ENCODE results near the gene RIGI.
"Not testable (repeated sequence)": the region's sequence is repeated elsewhere in the genome, so short reads cannot be mapped to it uniquely, and the experiment has no call there.

The RIGI gene

DNA sequence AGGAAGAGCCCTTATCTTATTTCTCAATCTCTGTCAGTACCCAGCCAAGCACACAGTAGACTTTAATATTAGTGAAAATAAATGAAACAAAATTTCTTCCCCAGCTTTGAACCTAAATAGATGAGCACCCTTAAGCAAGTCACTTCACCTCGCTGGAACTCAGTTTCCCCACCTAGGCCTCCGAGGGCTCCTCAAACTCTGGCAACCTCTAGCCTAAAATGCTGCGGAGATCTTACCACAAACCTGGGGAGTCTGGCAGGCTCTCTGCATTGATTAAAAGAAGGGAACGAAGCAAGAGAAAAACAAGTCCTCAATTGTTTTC is 326 bp downstream of the RIGI start:
- no peak for DNase-seq

DNA sequence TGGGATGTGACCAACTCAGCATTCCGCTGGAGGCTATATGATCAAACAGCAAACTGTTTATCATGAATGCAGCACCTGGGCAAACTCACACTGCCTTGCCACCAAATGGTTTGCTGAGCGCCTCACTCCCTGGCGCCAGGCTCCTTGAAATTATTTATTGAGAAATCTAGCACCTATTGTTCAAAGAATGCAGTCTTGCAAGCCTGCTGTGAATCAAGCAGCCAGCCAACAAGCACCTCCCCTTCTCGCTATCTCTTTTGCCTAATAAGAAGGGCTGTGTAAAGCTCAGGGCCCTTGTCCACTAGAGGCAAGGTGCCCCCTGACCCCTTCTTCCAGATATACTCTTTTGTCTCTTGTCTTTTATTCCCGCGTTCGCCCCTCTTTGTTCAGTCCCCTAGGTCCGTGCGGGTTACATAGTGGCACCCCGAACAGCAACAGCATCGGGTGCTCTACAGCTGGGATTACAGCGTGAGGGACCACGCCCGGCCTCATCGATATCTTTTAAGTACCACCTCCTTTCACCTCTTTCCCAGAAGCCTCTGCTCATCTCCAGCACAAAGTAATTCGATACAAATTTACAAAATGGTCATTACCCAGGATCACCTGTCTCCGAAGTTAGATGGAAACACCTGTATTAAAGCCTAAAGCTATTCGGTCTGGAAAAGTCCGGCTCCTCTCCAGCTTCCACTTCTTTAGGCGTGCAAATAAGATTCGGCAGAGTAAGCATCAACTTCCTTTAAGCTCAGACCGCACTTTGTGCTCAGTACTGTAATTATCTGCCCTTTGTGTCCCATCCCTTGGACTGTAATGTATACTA is 896 bp downstream of the RIGI start:
- no peak for DNase-seq

DNA sequence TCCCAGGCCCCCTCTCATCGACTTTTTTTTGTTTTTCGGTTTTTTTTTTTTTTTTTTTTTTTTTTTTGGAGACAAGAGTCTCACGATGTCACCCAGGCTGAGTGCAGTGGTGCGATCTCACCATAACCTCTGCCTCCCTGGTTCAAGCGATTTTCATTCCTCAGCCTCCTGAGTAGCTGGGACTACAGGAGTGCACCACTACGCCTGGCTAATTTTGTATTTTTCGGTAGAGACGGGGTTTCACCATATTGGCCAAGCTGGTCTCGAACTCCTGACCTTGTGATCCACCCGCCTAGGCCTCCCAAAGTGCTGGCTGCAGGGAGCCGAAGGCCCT is 1.5 kb downstream of the RIGI start:
- not testable (repeated sequence) for DNase-seq

DNA sequence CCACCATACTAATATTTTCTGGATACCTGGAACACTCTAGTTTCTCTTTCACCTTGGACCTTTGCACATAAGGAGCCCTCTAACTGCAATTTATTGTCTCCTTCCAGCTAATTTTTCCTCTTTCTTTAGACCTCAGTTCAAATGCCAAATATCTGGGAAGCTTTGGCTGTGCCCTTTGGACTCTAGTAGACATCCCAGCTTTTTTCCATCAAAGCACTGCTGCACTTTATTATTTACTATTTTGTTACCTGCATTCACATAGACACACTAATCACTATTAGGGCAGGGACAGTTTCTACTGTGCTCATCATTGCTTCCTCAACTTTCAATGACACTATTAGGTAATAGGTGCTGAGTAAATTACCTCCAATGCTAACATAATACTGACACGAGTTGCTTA is 2.1 kb downstream of the RIGI start:
- no peak for DNase-seq

DNA sequence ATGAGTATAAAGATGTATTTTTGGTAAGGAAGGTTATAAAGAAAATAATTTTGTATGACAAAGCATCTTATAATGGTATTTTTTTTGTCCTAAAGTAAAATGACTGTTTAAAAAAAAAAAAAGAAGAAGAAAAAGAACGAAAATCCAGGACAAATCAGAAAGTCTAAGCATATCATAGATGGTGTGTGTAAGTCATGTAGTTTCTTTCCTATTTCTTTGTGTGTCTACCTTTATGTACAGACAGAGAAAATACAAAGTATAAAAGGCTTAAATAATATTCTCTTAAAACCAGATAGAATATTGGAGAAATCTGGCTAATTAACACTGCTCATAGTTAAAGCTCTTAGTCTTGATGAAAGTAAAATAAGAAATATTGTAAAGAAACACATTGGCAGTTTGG is 7.7 kb downstream of the RIGI start:
- DNase-seq, result no peak

DNA sequence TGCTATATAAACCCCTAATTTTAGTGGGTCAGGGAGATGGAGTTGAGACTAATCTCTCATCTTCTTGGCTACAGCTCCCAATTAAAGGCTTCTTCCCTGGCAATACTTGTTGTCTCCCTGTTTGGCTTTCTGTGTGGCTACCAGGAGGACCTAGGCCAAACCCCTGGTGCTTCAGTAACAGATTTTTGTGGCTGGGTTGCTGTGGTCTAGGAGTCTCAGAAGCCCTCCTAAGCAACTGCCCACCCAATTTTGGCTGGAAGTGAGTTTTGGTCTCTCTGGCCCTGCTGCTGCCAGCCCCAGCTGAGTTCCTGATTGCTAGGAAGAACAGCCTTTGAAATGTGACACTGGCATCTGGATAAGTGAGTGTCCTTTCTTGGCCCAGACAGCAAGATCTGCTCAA is 9.8 kb downstream of the RIGI start:
- DNase-seq, result no peak

DNA sequence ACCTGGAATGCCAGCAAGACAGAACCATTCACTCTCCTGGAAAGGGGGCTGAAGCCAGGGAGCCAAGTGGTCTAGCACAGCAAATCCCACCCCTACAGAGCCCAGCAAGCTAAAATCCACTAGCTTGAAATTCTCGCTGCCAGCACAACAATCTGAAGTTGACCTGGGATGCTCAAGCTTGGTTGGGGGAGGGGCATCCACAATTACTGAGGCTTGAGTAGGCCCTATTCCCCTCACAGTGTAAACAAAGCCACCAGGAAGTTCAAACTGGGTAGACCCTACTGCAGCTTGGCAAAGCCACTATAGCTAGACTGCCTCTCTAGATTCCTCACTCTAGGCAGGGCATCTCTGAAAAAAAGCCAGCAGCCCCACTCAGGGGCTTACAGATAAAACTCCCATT is 17.3 kb downstream of the RIGI start:
- DNase-seq, result no peak

DNA sequence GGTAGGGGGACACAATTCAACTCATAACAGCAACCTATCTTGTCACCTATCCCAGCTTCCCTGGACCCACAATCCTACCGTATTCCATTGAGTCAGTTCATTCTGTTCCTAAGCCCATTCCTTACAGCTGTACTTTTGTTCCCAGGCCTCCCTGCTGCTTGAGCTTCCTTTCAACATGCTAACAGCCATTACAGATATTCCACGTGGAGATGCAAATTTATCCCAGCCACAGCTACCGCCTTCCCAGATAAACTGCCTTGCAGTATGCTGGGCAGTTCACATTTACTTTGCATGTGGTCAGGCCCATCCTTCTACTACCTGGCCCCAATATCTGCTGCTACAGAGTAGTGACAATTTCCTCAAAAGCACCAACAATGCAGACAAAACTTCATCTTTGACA is 23.0 kb downstream of the RIGI start:
- no peak for DNase-seq

DNA sequence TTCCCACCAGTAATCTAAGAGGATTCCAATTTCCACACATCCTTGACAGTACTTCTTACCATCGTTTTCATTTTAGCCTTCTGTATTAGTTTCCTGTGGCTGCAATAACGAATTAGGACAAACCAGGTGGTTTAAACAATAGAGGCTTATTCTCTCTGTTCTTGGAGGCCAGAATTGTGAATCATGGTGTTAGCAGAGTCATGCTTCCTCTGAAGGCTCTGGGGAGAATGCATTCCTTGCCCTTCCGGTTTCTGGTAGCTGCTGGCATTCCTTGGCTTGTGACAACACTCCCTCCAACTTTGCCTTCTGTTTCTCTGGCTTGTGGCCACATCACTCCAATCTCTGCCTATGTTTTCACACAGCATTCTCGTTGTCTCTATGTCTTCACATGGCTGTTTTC is 23.5 kb downstream of the RIGI start:
- no peak for DNase-seq

DNA sequence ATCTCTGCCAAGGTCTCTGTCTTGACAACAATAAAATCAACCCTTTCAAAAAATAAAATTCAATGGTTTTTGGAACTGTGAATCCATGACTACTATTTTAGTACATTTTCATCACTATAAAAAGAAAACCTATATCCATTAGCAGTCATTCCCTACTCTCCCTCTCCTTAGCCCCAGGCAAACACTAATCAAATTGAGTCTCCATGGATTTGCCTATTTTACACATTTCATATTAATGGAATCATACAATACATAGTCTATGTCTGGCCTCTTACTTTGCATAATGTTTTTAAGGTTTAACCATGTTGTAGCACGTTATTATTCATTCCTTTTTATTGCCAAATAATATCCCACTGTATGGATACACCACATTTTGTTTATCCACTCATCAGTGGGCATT is 24.1 kb downstream of the RIGI start:
- DNase-seq, result no peak

DNA sequence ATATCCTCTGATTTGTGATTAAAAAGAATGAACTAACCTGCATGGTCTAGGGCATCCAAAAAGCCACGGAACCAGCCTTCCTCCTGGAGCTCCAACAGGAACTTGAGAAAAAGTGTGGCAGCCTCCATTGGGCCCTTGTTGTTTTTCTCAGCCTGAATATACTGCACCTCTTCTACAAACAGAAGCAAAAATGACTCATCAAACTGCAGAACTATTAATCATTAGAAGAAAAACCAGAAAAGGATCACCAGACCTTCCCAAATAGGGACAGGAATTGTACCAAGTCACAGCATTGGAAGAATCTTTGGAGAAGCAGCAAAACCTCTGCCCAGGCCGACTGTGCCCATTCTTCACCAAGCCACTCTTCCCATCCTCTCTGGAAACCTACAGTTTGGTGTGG is 25.2 kb downstream of the RIGI start:
- no peak for DNase-seq

DNA sequence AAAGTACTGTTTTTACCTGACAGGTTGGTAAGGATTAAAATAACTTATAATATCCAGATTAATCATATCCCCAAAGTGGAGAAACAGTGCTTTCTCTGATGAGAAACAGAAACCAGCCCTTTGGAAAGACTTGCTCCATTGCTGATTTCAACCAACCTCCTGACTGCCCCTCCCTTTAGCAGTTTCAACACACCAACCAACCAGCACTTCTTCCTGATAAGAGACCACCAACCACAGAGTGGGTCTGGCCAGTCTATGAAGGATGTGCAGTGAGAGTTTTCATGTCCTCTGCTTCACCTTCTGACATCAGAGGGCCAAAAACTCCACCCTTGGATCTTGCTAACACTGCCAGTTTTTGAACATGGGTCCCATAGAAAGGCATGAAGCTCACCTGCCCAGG is 28.1 kb downstream of the RIGI start:
- DNase-seq, result no peak

DNA sequence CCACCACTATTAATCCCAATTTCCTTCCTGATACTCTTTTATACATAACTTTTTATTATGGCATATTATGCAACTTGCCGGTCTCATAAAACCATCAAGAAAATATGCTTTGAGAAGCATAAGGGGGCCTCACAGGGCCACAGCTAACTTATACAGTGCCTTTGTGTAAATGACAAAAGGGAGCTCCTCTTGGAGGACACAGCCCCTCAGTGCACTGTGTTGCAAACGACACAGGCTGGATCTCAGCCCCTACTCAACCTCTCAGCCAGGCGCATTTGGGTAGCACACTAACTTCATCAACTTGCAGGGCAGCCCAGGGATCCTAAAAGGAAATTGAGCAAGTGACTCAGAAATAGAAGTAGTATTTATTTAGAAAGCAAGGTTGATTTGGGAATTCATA is 35.4 kb downstream of the RIGI start:
- no peak for DNase-seq

DNA sequence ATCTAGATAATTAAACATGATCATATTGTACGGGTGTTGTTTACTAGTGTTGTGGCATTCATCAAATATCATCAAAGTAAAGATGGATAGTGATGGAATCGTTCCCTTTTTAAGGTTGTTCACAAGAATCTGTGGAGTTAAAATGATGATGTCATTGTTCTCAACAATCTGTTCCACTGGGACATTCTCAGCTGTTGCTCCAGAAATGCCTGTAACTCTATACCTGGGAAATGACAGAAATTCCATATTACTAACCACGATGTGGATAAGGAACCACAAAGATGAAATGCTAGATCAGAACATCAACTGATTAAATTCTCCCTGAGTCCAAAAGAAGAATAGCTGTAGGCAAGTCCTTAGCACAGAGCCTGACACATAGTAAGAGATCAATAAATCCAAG is 38.0 kb downstream of the RIGI start:
- DNase-seq, result no peak

DNA sequence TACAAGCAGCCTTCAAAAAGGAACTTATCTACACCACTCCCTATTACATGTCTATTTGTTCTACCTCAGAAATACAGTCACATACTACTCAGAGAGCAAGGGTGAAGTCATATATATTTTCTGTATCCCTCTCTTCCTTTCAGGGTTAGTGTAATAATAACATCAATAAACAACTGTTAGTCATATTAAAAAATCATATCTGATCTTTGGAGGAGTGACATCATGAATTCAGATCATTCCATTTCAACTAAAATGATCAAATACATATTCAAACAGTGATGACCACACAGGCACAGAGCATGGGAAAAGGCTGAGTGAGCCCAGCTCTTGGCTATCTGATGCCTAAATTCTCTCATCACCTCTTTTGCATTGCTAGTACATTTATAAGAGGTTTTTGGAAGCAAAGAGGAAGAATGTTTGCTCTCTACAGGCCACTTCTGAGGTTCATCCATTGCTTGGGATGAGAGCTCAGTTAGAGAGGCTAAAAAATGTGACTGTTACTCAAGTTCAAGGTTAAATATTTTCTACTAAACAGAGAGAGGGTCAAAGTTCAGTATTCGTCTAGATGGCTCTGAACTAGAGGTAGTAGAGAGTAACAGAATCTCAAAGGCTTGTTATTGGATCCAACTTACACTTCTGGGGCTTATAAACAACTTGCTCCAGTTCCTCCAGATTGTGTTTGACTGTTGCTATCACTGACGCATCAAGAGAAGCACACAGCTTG is 39.0 kb downstream of the RIGI start:
- DNase-seq, result no peak

DNA sequence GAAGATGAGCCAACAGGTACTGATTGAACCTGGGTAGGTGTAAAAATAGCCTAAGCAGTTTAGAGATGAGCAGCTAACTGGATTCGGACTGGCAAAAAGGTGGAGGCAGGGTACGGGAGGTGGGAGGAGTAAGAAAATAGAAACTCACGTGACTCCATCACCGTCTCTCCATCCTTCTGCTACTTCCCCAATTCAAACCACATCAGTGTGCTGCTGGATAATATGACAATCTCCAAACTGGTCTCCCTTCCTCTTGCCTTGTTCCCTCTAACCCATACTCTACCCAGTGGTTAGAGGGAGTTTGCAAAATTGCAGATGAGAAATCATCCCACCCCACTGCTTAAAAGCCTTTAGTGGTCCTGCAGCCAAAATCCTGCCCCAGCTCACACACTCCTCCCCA is 42.7 kb downstream of the RIGI start:
- no peak for DNase-seq
